Peyer's patch (tissue), 4 donors: ENCODE results near the gene NRG3. TPM values are rescaled to one million over a fixed set of nuclear protein-coding genes. Genes with fewer than 3 reads are reported as not detected.

Source experiments
- DNase-seq, 3 donors: peaks; one replicate each; pipeline ENCODE4 v3.0.0-alpha.2; 2017 to 2019
- H3K27ac ChIP-seq, 4 donors: fragments of 200-600 bp; sonication (generic); one replicate each; pipeline ENCODE4 v1.5.1; 2016 to 2019
- H3K27me3 ChIP-seq, 2 donors: fragments of 200-600 bp; sonication (generic); one replicate each; pipeline ENCODE4 v1.5.1; 2019
- H3K36me3 ChIP-seq, 3 donors: fragments of 200-600 bp; sonication (generic); one replicate each; pipeline ENCODE4 v1.5.1; 2016 to 2019
- H3K4me1 ChIP-seq, 4 donors: fragments of 200-600 bp; sonication (generic); one replicate each; pipeline ENCODE4 v1.5.1; 2016 to 2019
- H3K4me3 ChIP-seq, 4 donors: fragments of 200-600 bp; sonication (generic); 1 replicate in 3 of 4; 2 replicates in 1 of 4; pipeline ENCODE4 v1.5.1; 2016 to 2019; ENCODE audit warnings: mild to moderate bottlenecking in 1 of 4
- H3K9me3 ChIP-seq, 4 donors: fragments of 200-600 bp; sonication (generic); one replicate each; pipeline ENCODE4 v1.5.1; 2016 to 2019; ENCODE audit warnings: mild to moderate bottlenecking in 1 of 4
- CTCF ChIP-seq, 6 experiments: fragments of 450-650 bp in 4 of 6; fragments of 200-600 bp in 2 of 6; sonication (generic) in 1 of 6; IDR thresholded peaks; one replicate each; pipeline ENCODE4 v1.5.1; 2017 to 2019; ENCODE audit warnings: antibody characterized with exemption in 6 of 6, mild to moderate bottlenecking in 3 of 6, moderate library complexity in 1 of 6
- POLR2A ChIP-seq, 2 donors: fragments of 450-650 bp; IDR thresholded peaks; one replicate each; pipeline ENCODE4 v1.5.1; 2017; ENCODE audit warnings: antibody characterized with exemption in 2 of 2, mild to moderate bottlenecking in 2 of 2, moderate library complexity in 2 of 2
- total RNA-seq, 4 donors: library from RNA; depleted of rRNA; stranded (reverse); fragments of >200 nt; gene quantifications; one replicate each; pipeline ENCODE4 v1.1.0, GENCODE V29; 2016

NRG3 gene
- total RNA-seq, 4 donors from 2014 or later, result not detected

- Histone ChIP-seq H3K36me3 (no peaks in the 10 kb centered on the region), H3K9me3 (no peaks in the 10 kb centered on the region), H3K27me3 (no peaks in the 10 kb centered on the region), H3K27ac (no peak overlapping the region), H3K4me1 (no peaks in the 10 kb centered on the region), H3K4me3 (no peak overlapping the region)
- no peak for TF ChIP-seq POLR2A (IDR thresholded peaks at IDR 0.05)
- no peak for TF ChIP-seq CTCF (IDR thresholded peaks at IDR 0.05)
- DNase-seq, result no peak
Observed at GRCh38 chr10:82213784-82214183, 338.8 kb downstream of the NRG3 start.

DNA sequence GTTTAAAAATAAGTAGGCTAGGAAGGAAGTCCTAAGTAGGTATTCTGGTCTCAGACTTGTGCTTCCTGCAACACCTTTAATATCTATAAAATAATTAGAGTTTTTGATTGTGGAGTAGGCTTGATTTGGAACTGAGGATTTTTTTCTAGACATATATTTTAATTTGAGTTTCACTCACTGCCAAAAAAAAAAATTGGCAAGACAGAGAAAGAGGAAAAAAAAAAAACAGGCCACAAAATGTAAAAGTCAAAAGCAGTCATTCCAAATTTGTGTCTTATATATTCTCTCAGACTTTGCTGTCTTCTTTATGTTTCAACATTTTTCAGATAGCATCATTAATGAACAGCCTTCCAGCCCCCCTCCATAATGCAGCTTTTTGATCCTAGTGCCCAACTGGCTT, 346.1 kb downstream of the NRG3 start:
- H3K9me3 ChIP-seq, result no peaks in the 10 kb centered on the region
- no peaks in the 10 kb centered on the region for H3K4me1 ChIP-seq
- H3K27me3 ChIP-seq, result no peaks in the 10 kb centered on the region
- H3K36me3 ChIP-seq, result no peaks in the 10 kb centered on the region
- TF ChIP-seq POLR2A (IDR thresholded peaks at IDR 0.05) (no peak), CTCF (IDR thresholded peaks at IDR 0.05) (no peak)
- H3K27ac ChIP-seq, result no peak overlapping the region
- H3K4me3 ChIP-seq, result no peak overlapping the region
- DNase-seq, result no peak

DNA sequence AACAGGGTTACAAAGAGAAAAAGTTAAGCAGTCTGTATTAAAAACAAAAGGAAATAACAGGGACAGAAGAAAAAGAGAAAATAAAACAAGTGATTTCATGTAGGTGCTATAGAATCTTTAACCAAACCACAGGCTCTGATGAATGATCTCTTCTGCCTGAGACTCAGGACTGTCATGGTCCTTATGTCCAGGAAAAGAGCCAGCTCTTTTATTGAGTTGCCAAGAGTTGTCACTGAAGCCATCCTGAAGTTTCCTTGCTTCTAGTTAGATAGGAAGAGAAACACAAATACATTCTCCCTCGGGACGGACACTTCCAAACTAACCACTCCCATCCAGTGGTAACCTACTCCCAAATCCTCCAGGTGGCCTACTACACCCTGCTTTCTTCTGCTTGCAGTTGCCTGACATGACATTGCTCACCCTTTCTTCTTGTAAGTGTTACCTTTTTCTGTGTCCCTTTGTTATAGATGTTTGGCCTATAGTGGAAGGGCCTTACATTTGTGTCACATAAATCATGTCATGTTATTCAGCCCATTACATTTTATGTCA, 346.7 kb downstream of the NRG3 start:
- TF ChIP-seq POLR2A (IDR thresholded peaks at IDR 0.05) (no peak), CTCF (IDR thresholded peaks at IDR 0.05) (no peak)
- Histone ChIP-seq H3K4me1 (no peaks in the 10 kb centered on the region), H3K36me3 (no peaks in the 10 kb centered on the region), H3K9me3 (no peaks in the 10 kb centered on the region), H3K4me3 (no peak overlapping the region), H3K27me3 (no peaks in the 10 kb centered on the region), H3K27ac (no peak overlapping the region)
- no peak for DNase-seq

DNA sequence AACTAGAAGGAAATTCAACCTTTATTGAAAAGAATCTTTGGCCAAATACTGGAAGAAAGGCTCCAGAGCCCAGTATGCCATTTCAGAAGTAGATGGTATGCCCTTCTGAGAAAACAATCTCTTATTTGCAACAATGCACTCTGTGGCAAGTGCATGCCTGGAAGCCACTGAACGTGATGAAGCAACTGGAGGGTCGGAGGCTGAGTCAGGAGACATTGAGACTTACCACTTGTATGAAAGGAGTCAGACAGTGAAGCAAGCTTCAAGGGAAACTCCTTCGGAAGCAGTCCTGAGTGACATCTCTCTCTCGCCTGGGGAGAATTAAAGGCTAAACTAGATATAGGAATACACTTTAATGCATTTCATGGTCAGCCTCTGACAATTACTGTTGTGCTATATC, 353.7 kb downstream of the NRG3 start:
- Histone ChIP-seq H3K36me3 (no peaks in the 10 kb centered on the region), H3K27me3 (no peaks in the 10 kb centered on the region), H3K27ac (no peak overlapping the region), H3K4me1 (no peaks in the 10 kb centered on the region), H3K9me3 (no peaks in the 10 kb centered on the region), H3K4me3 (no peak overlapping the region)
- no peak for DNase-seq
- no peak for TF ChIP-seq POLR2A (IDR thresholded peaks at IDR 0.05)
- no peak for TF ChIP-seq CTCF (IDR thresholded peaks at IDR 0.05)

GRCh38 chr10:82234173-82234572, 359.2 kb downstream of the NRG3 start:
- TF ChIP-seq POLR2A (IDR thresholded peaks at IDR 0.05) (no peak), CTCF (IDR thresholded peaks at IDR 0.05) (no peak)
- H3K4me1 ChIP-seq, result no peaks in the 10 kb centered on the region
- H3K36me3 ChIP-seq, result no peaks in the 10 kb centered on the region
- no peak for DNase-seq
- H3K27ac ChIP-seq, result no peak overlapping the region
- H3K4me3 ChIP-seq, result no peak overlapping the region
- no peaks in the 10 kb centered on the region for H3K27me3 ChIP-seq
- H3K9me3 ChIP-seq, result no peaks in the 10 kb centered on the region
